Right atrium auricular region (tissue), 2 donors: Measurements from ENCODE around the gene UHMK1. TPM values are rescaled to one million over a fixed set of nuclear protein-coding genes. Genes with fewer than 3 reads are reported as not detected.

Experiments used
- DNase-seq: peaks from one replicate; pipeline ENCODE4 v3.0.0-alpha.2; 2019; ENCODE audit warnings: low spot score
- H3K27ac ChIP-seq, 2 donors: fragments of 200-600 bp; sonication (generic); 1 replicate in 1 of 2; 2 replicates in 1 of 2; pipeline ENCODE4 v1.5.1; 2016 to 2019
- H3K27me3 ChIP-seq, 2 donors: fragments of 200-600 bp; sonication (generic); one replicate each; pipeline versions ENCODE4 v1.5.1 to v1.6.0; 2017 to 2019
- H3K36me3 ChIP-seq: fragments of 200-600 bp; sonication (generic); one replicate; pipeline ENCODE4 v1.5.1; 2016
- H3K4me1 ChIP-seq, 2 donors: fragments of 200-600 bp; sonication (generic); one replicate each; pipeline versions ENCODE4 v1.5.1 to v1.6.0; 2017 to 2019
- H3K4me3 ChIP-seq, 2 donors: fragments of 200-600 bp; sonication (generic); 1 replicate in 1 of 2; 2 replicates in 1 of 2; pipeline ENCODE4 v1.5.1; 2017 to 2019; ENCODE audit warnings: mild to moderate bottlenecking in 1 of 2, moderate library complexity in 1 of 2
- H3K9me3 ChIP-seq, 2 donors: fragments of 200-600 bp; sonication (generic); one replicate each; pipeline ENCODE4 v1.5.1; 2019
- CTCF ChIP-seq, 2 donors: fragments of 200-600 bp; sonication (generic); IDR thresholded peaks; one replicate each; pipeline ENCODE4 v1.5.1; 2019; ENCODE audit warnings: antibody characterized with exemption in 2 of 2
- total RNA-seq, 2 donors: library from RNA; depleted of rRNA; stranded (reverse); fragments of >200 nt; gene quantifications; one replicate each; pipeline ENCODE4 v1.1.0, GENCODE V29; 2016

Gene UHMK1
- total RNA-seq, 2 donors from 2014 or later: 24.3 to 28.6 TPM

GRCh38 chr1:162578936-162579335 is 81.3 kb downstream of the UHMK1 start:
- H3K9me3 ChIP-seq: no peaks in the 10 kb centered on the region
- H3K4me3 ChIP-seq: no peak overlapping the region
- no peaks in the 10 kb centered on the region for H3K27me3 ChIP-seq
- peaks cover 42% of the 10 kb centered on the region for H3K36me3 ChIP-seq
- no peak overlapping the region for H3K27ac ChIP-seq
- DNase-seq: no peak
- no peak for TF ChIP-seq CTCF (IDR thresholded peaks at IDR 0.05)
- H3K4me1 ChIP-seq: no peaks in the 10 kb centered on the region

Other genes with a start within 250 kb of the UHMK1 start
- gene SPATA46, start 121.0 kb upstream of the UHMK1 start, total RNA-seq: not detected
- gene C1orf226, start 116.1 kb upstream of the UHMK1 start, total RNA-seq: 1 to 10 TPM; 3.0 to 7.0 TPM
- gene SH2D1B, start 85.7 kb upstream of the UHMK1 start, total RNA-seq: under 1 TPM in 1 of 2 donors, not detected in 1; 0.16 TPM
- 10 to 100 TPM; 37.5 to 53.1 TPM for gene UAP1, start 63.9 kb downstream of the UHMK1 start, total RNA-seq
- gene DDR2, start 134.6 kb downstream of the UHMK1 start, total RNA-seq: 10 to 100 TPM; 41.6 to 69.9 TPM